HEK293T (cell line): ENCODE results near the gene ZDHHC22.

Experiments
- ARNT ChIP-seq: fragments of 450-650 bp; IDR thresholded peaks from 2 replicates; pipeline ENCODE4 v1.6.1; 2017; ENCODE audit warnings: mild to moderate bottlenecking
- FOXK2 ChIP-seq: fragments of 450-650 bp; IDR thresholded peaks from 2 replicates; pipeline ENCODE4 v1.6.1; 2016; ENCODE audit warnings: mild to moderate bottlenecking
- NFRKB ChIP-seq: fragments of 450-650 bp; IDR thresholded peaks from 2 replicates; pipeline ENCODE4 v1.6.1; 2016; ENCODE audit warnings: mild to moderate bottlenecking, moderate library complexity
- SP1 ChIP-seq: fragments of 450-650 bp; IDR thresholded peaks from 2 replicates; pipeline ENCODE4 v1.6.1; 2017
- SUZ12 ChIP-seq: fragments of 450-650 bp; IDR thresholded peaks from 2 replicates; pipeline ENCODE4 v1.6.1; 2016; ENCODE audit warnings: mild to moderate bottlenecking
- TARDBP ChIP-seq: fragments of 450-650 bp; IDR thresholded peaks from 2 replicates; pipeline ENCODE4 v1.6.1; 2016
- ZNF384 ChIP-seq: fragments of 450-650 bp; IDR thresholded peaks from 2 replicates; pipeline ENCODE4 v1.6.1; 2016
- TF ChIP-seq, protein P1 (sequence below): fragments of 450-650 bp; IDR thresholded peaks from 2 replicates; pipeline ENCODE4 v1.6.1; 2016

DNA sequence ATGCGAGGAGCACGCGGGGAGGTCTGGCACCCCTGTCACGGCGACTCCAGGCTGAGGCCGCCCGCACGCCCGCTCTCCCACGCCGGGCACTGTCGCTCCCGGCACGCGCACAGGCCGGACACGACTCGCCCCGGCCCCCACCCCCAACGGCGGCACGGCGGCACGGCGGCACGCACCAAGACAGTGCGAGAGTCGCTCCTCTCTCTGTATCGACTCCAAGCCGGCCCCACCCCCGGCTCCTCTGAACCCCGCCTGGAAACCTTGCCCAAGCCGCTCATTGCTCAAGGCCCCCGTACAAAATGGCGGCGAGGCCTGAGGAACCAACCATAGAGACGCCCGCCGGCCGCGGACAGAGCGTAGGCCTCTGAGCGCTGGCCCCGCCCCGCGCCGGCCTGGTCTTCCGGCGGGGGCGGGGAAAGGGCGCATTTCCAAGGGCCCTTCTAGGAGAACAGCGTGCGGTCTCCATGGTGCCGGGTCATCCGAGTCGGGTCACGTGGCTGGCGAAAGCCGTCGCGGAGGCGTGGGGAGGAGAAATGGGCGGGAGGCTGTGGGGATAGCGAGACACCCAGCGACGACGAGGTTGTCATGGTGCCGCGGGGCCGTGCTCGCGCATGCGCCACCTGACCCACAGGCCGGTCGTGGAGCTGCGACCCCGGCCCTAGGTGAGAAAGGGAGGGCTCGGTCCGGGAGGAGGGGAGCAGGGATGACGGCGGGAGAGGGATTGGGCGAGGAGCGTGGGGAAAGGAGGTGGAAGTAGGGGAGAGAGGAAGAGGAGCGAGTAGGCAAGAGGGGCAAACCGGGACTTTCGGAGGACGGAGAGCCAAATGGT lies 43.7 kb downstream of the ZDHHC22 start, which contains the start of gene CIPC:
- TF ChIP-seq, protein P1, sequence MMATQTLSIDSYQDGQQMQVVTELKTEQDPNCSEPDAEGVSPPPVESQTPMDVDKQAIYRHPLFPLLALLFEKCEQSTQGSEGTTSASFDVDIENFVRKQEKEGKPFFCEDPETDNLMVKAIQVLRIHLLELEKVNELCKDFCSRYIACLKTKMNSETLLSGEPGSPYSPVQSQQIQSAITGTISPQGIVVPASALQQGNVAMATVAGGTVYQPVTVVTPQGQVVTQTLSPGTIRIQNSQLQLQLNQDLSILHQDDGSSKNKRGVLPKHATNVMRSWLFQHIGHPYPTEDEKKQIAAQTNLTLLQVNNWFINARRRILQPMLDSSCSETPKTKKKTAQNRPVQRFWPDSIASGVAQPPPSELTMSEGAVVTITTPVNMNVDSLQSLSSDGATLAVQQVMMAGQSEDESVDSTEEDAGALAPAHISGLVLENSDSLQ, result no peak
- TF ChIP-seq ZNF384, result no peak
- no peak for TF ChIP-seq FOXK2
- TF ChIP-seq TARDBP, result no peak
- no peak for TF ChIP-seq SP1
- no peak for TF ChIP-seq NFRKB
- TF ChIP-seq ARNT, result no peak
- no peak for TF ChIP-seq SUZ12
